IPS DF 6.9 (cell line): Measurements from ENCODE around the gene SERPINA3.
"Not testable (repeated sequence)": the region's sequence is repeated elsewhere in the genome, so short reads cannot be mapped to it uniquely, and the experiment has no call there.

Experiments used
- DNase-seq: peaks from one replicate; pipeline ENCODE4 v3.0.0-alpha.2; 2013; ENCODE audit warnings: low read depth, low spot score
- H3K27ac ChIP-seq: one replicate; pipeline ENCODE4 v1.5.1; 2013; ENCODE audit warnings: low read length, control low read depth
- H3K27me3 ChIP-seq: 2 replicates; pipeline ENCODE4 v1.6.1; 2013; ENCODE audit warnings: mild to moderate bottlenecking, low read length; ENCODE audit not compliant: control insufficient read depth, insufficient read depth
- H3K36me3 ChIP-seq: 2 replicates; pipeline ENCODE4 v1.6.1; 2013; ENCODE audit warnings: low read length; ENCODE audit not compliant: control insufficient read depth, insufficient read depth
- H3K4me1 ChIP-seq: 2 replicates; pipeline ENCODE4 v1.6.1; 2013; ENCODE audit warnings: low read length; ENCODE audit not compliant: control insufficient read depth, insufficient read depth
- H3K4me3 ChIP-seq: 2 replicates; pipeline ENCODE4 v1.5.1; 2013; ENCODE audit warnings: mild to moderate bottlenecking, low read length
- H3K9me3 ChIP-seq: 2 replicates; pipeline ENCODE4 v1.6.1; 2013; ENCODE audit warnings: low read length, inconsistent platforms; ENCODE audit not compliant: control insufficient read depth, insufficient read depth
- WGBS: extraction: QIAGEN DNeasy Blood & Tissue Kit; methylation state at CpG from one replicate; pipeline ENCODE4 v1.1.7; 2013; ENCODE audit warnings: mixed read lengths, missing lambda C conversion rate; ENCODE audit not compliant: insufficient read length, insufficient coverage; 5-methylcytosine and 5-hydroxymethylcytosine counted together

The SERPINA3 gene

DNA sequence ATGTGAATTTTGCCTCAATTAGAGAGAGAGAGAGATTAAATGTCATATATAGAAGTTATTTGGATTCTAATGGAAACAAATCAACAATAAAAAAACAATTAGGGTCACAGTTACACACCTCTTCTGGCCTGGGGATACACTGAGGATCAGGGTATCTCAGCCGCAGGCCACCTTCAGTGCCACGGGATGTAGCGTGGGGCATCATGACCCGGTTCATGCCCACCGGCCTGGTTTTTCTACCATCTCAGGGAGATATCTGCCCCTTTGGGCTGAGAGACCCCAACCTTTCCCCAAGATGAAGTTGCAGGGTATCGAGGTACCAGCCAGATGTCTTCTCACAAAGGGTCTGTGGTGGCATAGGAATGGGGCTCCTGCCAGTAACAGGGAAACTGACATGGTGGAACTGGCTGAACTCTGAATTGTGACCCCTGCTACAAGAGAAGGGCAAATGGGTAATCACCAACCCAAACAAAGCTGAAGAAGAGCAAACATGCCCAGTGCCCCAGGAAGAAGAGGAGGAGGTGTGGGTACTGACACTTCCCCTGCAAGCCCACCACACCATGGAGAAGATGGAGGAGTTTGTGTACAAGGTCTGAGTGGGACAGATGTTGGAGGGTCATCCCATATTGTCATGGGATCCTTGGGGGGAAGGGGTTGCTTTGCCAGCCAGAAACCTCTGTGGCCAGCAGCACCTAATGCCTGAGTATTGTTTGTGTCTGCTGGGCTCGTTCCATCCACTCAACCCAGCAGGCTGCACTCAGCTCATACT, 19.5 kb downstream of the SERPINA3 start:
- no peak overlapping the region for H3K4me3 ChIP-seq
- WGBS = no CpG with 5 or more reads among the region's 7 CpGs
- no peak for DNase-seq
- H3K9me3 ChIP-seq = no peaks in the 10 kb centered on the region
- H3K36me3 ChIP-seq = no peaks in the 10 kb centered on the region
- H3K4me1 ChIP-seq = no peaks in the 10 kb centered on the region
- H3K27ac ChIP-seq = no peak overlapping the region
- H3K27me3 ChIP-seq = no peaks in the 10 kb centered on the region

DNA sequence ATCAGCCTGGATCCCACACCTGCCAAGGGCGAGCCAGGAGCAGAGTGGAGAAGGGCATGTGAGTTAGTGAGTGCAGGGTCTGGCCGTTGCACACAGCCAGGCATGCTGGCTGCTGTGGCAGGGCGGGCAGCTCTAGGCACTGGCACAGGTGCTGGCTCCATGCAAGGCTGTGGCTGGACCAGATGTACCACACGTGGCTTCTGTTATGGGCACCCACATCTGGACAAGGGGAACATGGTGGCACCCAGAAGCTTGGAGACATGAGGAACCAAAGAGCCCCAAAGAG, 20.1 kb downstream of the SERPINA3 start:
- Histone ChIP-seq H3K36me3 (no peaks in the 10 kb centered on the region), H3K9me3 (no peaks in the 10 kb centered on the region), H3K27ac (no peak overlapping the region), H3K4me3 (no peak overlapping the region), H3K27me3 (no peaks in the 10 kb centered on the region), H3K4me1 (no peaks in the 10 kb centered on the region)
- no peak for DNase-seq
- WGBS = no CpG with 5 or more reads among the region's 4 CpGs

DNA sequence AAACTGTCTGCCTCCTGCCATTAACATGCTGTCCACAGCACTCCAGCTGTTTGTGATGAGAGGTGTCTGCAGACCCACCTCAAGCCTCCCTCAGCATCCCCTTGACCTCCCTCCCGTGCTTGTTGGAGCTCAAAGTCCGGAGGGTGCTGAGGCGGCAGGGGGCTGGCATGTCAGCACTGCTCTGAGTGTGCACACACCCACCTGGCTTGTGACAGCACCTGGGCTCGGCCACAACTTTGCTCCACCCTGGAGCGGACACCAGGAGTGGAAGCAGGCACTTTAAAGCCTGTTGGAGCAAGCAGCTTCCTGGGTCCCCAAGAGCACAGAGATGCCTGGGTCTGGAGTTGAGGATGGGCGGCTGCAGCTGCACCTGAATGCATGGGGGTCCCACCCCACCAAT, 20.9 kb downstream of the SERPINA3 start:
- H3K36me3 ChIP-seq = no peaks in the 10 kb centered on the region
- WGBS = no CpG with 5 or more reads among the region's 6 CpGs
- no peaks in the 10 kb centered on the region for H3K4me1 ChIP-seq
- H3K4me3 ChIP-seq = no peak overlapping the region
- no peak for DNase-seq
- H3K9me3 ChIP-seq = no peaks in the 10 kb centered on the region
- H3K27ac ChIP-seq = no peak overlapping the region
- H3K27me3 ChIP-seq = no peaks in the 10 kb centered on the region

DNA sequence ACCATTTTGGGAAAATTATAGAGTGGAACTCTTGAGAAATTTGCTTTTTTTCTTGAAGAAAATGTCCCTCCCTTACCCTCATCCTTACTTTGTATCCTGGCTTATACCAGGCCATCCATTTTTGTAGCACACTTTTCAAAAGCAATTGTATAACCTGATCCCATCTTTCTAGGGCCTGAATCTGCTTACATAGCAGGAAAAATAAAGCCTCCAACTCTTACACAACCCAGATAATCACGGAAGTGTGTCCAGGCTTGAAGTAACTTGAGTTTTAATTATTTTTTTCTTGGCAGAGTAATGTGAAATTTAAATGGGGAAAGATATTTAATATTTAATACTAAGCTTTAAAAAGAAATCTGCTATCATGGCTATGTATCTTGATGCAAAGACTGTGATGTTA, 23.0 kb downstream of the SERPINA3 start:
- Histone ChIP-seq H3K9me3 (no peaks in the 10 kb centered on the region), H3K27me3 (no peaks in the 10 kb centered on the region), H3K4me1 (no peaks in the 10 kb centered on the region), H3K27ac (no peak overlapping the region), H3K4me3 (no peak overlapping the region), H3K36me3 (no peaks in the 10 kb centered on the region)
- DNase-seq = no peak
- WGBS = no CpG with 5 or more reads among the region's 1 CpG

DNA sequence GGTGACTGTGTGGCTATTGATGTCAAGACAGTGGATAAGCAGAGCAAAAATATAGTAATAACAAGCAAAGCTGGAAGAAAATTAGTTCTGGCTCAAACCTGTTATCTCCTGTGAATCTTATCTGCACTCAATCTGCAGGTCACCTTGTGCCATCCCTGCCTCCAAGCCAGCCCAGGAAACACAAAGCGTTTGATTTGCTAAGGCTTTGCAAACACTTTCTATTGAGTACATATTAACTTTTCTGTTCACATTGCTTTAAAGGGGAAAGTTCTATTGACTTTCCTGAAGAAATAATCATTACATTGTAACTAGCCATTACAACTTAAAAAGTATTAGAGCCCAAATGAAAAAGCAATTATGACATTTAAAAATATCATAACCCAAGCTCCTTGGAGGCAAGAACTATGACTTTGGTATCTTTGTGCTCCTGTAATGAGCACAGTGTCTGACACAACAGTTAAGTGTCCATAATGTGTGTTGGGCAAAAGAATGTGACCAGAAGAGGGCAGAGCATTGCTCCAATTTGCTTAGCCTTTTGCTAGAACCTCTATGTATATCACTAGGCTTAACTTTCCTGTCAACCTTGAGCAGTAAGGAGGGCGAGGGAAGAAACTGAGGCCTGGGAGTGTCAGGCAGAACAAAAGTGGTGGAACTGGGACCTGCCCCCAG, 24.7 kb downstream of the SERPINA3 start:
- H3K4me1 ChIP-seq = no peaks in the 10 kb centered on the region
- H3K27me3 ChIP-seq = no peaks in the 10 kb centered on the region
- H3K9me3 ChIP-seq = no peaks in the 10 kb centered on the region
- no peak overlapping the region for H3K27ac ChIP-seq
- H3K4me3 ChIP-seq = no peak overlapping the region
- no CpG with 5 or more reads among the region's 2 CpGs for WGBS
- no peak for DNase-seq
- no peaks in the 10 kb centered on the region for H3K36me3 ChIP-seq

DNA sequence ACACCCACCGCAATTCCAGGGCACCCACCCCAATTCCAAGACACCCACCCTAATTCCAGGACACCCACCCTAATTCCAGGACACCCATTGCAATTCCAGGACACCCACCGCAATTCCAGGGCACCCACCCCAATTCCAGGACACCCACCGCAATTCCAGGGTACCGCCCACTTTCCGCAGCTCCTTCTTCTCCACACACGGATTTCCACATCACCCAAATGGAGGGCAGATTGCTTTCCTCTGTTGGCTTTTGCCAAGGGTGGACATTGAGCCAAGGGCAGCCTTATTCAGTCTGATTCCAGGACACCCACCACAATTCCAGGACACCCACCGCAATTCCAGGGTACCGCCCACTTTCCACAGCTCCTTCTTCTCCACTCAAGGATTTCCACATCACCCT, 25.6 kb downstream of the SERPINA3 start:
- H3K4me3 ChIP-seq, H3K9me3 ChIP-seq, H3K27me3 ChIP-seq, H3K27ac ChIP-seq, H3K36me3 ChIP-seq, H3K4me1 ChIP-seq, DNase-seq: not testable (repeated sequence)
- no CpG with 5 or more reads among the region's 8 CpGs for WGBS

DNA sequence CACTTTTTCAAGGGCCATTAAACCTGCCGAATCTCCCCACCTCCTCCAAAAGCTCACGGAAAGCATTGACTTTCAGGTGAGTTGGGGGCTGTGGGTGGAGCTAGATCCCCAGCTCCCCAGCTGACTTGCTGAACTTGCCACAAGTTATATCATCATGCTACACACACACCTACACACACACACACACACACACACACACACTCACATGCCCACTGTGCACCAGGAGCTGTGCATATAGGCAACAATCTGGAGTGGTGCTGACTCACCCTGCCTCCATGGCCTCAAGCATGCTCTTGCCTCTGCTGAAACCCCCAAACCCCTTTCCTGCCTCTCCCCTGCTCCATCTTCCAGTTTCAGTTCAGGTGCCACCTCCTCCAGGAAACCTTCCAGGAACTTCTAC, 26.1 kb downstream of the SERPINA3 start:
- no CpG with 5 or more reads among the region's 2 CpGs for WGBS
- no peak overlapping the region for H3K4me3 ChIP-seq
- H3K4me1 ChIP-seq = no peaks in the 10 kb centered on the region
- DNase-seq = no peak
- no peaks in the 10 kb centered on the region for H3K27me3 ChIP-seq
- H3K9me3 ChIP-seq = no peaks in the 10 kb centered on the region
- H3K36me3 ChIP-seq = no peaks in the 10 kb centered on the region
- H3K27ac ChIP-seq = no peak overlapping the region

DNA sequence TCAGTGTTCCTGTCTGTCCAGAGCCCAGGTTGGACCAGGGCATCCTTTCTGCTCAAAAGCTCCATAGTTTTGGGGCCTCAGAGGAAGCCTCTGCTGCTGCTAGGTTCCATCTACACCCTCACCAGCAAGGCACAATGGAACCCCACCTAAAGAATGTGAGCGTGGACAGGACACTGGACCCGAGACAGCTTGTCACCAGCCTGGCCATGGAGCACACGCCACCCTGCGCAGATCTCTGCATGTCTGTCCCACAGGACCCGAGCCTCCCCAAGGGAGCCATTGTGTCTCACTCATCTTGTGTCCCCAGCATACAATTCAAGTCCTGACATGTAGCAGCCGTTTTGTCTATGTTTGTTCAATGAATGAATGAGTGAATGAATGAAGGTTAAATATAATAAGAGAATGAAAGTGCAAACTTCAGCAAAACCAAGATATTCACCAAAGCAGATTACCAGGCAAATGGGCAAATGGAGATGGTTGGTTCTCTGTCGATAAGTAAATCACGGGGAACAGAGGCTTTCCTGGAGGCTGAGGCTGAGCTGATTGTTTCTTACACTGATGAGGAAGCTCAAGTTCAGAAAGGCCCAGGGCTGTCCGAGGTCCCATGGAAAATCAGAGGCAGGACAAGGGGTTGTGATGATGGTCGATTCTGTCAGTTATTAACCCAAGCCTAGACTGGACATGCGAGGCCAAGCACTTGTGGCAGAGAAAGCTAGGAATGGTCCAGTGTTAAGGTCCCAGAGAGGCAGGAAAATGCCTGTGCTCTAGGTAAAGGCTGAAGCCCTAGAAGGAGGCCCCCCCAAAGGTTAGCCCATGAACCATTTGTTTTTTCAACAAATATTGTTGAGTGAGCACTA, 27.0 kb downstream of the SERPINA3 start:
- Histone ChIP-seq H3K4me3 (no peak overlapping the region), H3K4me1 (no peaks in the 10 kb centered on the region), H3K36me3 (no peaks in the 10 kb centered on the region), H3K27me3 (no peaks in the 10 kb centered on the region), H3K9me3 (no peaks in the 10 kb centered on the region), H3K27ac (no peak overlapping the region)
- no CpG with 5 or more reads among the region's 11 CpGs for WGBS
- no peak for DNase-seq

DNA sequence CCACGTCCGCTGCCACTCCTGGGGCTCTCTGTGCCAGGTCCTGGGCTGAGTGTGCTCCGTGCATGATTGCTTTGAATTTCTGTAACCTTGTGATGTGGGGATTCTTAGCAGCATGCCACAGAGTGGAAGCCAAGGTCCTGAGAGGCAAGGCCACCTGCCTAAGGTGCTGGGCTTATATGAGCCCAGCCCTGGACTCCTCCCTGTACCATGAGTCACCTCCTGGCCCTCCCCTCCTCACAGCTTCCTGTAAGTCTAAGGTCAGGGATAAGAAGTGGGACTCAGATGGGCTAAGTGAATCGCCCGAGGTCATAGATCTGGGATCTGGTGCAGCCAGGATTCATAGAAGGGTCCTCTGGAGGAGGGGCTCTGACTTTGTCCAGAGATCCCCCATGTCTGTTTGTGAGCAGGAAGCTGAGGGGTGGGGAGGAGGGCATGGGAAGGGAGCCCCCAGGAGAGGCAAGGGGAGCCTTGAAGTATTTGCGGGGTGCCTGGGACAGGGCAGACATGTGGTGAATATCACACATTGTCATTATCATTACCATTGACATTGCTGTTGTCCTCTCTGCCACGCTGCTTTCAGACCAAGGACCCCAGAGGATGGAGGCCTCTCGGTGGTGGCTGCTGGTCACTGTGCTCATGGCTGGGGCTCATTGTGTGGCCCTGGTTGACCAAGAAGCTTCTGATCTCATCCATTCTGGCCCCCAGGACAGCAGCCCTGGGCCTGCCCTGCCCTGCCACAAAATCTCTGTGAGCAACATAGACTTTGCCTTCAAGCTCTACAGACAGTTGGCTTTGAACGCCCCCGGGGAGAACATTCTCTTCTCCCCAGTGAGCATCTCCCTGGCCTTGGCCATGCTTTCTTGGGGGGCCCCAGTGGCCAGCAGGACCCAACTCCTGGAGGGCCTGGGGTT, 28.8 kb downstream of the SERPINA3 start:
- no CpG with 5 or more reads among the region's 10 CpGs for WGBS
- DNase-seq = no peak

DNA sequence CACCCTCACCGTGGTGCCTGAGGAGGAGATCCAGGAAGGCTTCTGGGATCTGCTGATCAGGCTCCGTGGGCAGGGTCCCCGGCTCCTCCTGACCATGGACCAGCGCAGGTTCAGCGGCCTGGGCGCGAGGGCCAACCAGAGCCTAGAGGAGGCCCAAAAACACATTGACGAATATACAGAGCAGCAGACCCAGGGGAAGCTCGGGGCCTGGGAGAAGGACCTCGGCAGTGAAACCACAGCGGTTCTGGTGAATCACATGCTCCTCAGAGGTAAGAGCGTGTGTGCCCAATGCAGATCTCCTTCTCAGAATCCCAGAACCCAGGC, 29.4 kb downstream of the SERPINA3 start:
- H3K36me3 ChIP-seq = no peaks in the 10 kb centered on the region
- no peak overlapping the region for H3K4me3 ChIP-seq
- H3K4me1 ChIP-seq = no peaks in the 10 kb centered on the region
- DNase-seq = no peak
- no CpG with 5 or more reads among the region's 12 CpGs for WGBS
- H3K27ac ChIP-seq = no peak overlapping the region
- no peaks in the 10 kb centered on the region for H3K9me3 ChIP-seq
- H3K27me3 ChIP-seq = no peaks in the 10 kb centered on the region

More for the DNA sequence above, 28.8 kb downstream of the SERPINA3 start:
- Histone ChIP-seq H3K4me1 (no peaks in the 10 kb centered on the region), H3K4me3 (no peak overlapping the region), H3K9me3 (no peaks in the 10 kb centered on the region), H3K36me3 (no peaks in the 10 kb centered on the region), H3K27ac (no peak overlapping the region), H3K27me3 (no peaks in the 10 kb centered on the region)
